Panc1 (cell line): ENCODE results near the gene FGF11. TPM values are rescaled to one million over a fixed set of nuclear protein-coding genes. Genes with fewer than 3 reads are reported as not detected.
"Not testable (repeated sequence)": the region's sequence is repeated elsewhere in the genome, so short reads cannot be mapped to it uniquely, and the experiment has no call there.

Experiments used
- ATAC-seq: fragments of 200-7000 bp; cut with Tn5 transposase; 2 replicates; pipeline ENCODE4 v1.9.1; 2020; ENCODE audit warnings: mild to moderate bottlenecking, moderate library complexity
- BruUV-seq: library from RNA; stranded (reverse); fragments of 400-500 nt; replicated peaks from 2 replicates; lab custom pipeline; 2021; lab: Mats Ljungman, UMichigan
- CTCF ChIA-PET: fragments of 300-600 bp; sonication (Branson Sonifier 250); formaldehyde crosslinking; loops from one replicate; lab custom pipeline; 2022; ENCODE audit warnings: antibody characterized with exemption; lab: Charles Lee
- POLR2A ChIA-PET: fragments of 300-600 bp; sonication (Branson Sonifier 250); formaldehyde crosslinking; loops from one replicate; lab custom pipeline; 2022; ENCODE audit warnings: antibody characterized with exemption; lab: Charles Lee
- DNase-seq: peaks from one replicate; pipeline ENCODE4 v3.0.0-alpha.2; 2010; ENCODE audit warnings: low read depth, low spot score
- H3K27ac ChIP-seq: 2 replicates; pipeline ENCODE4 v1.5.1; 2011; ENCODE audit warnings: mild to moderate bottlenecking, low read length, inconsistent platforms
- H3K27me3 ChIP-seq: fragments of 200-500 bp; sonication (Bioruptor generic); 2 replicates; pipeline ENCODE4 v1.6.0; 2014; ENCODE audit warnings: low read length, inconsistent platforms; ENCODE audit not compliant: control insufficient read depth, insufficient read depth
- H3K36me3 ChIP-seq: fragments of 200-500 bp; sonication (Bioruptor generic); 2 replicates; pipeline ENCODE4 v1.5.1; 2014; ENCODE audit warnings: inconsistent platforms, mild to moderate bottlenecking, low read length, moderate library complexity; ENCODE audit not compliant: control insufficient read depth, insufficient read depth
- H3K4me1 ChIP-seq: 2 replicates; pipeline ENCODE4 v1.5.1; 2011; ENCODE audit warnings: inconsistent platforms, mild to moderate bottlenecking, low read length, moderate library complexity; ENCODE audit not compliant: control insufficient read depth, insufficient read depth
- H3K4me3 ChIP-seq, 2 experiments: 2 replicates each; pipeline ENCODE4 v1.5.1; 2011 to 2012; ENCODE audit warnings: low read depth in 2 of 2, low read length in 2 of 2, mild to moderate bottlenecking in 2 of 2, inconsistent platforms in 1 of 2, moderate library complexity in 1 of 2
- H3K9me3 ChIP-seq: fragments of 200-500 bp; sonication (Bioruptor generic); 2 replicates; pipeline ENCODE4 v1.5.1; 2014; ENCODE audit warnings: low read depth, mild to moderate bottlenecking, inconsistent platforms, low read length, moderate library complexity; ENCODE audit not compliant: control insufficient read depth, insufficient read depth
- POLR2AphosphoS5 ChIP-seq: IDR thresholded peaks from 2 replicates; pipeline ENCODE4 v1.6.1; 2012; ENCODE audit warnings: mild to moderate bottlenecking, low read depth, low read length, moderate library complexity
- SIN3A ChIP-seq: IDR thresholded peaks from 2 replicates; pipeline ENCODE4 v1.6.1; 2012; ENCODE audit warnings: low read depth, mild to moderate bottlenecking, low read length, moderate library complexity, borderline replicate concordance; ENCODE audit not compliant: insufficient read depth
- TCF7L2 ChIP-seq: IDR thresholded peaks from 2 replicates; pipeline ENCODE4 v1.6.1; 2011; ENCODE audit warnings: mild to moderate bottlenecking, low read depth, low read length, inconsistent platforms
- in situ Hi-C: cut with HindIII; loops from 2 replicates; pipeline ENCODE4 v1.10.0; 2016; ENCODE audit warnings: low sequenced_read_pairs, low pct_unique_long_range_greater_than_20kb
- intact Hi-C: fragments of 100-400 bp; cut with micrococcal nuclease; formaldehyde crosslinking; loops from one replicate; pipeline ENCODE4 v1.10.0; 2022; ENCODE audit not compliant: unreplicated experiment
- total RNA-seq: library from RNA; stranded (reverse); gene quantifications from one replicate; pipeline ENCODE4 v1.2.1, GENCODE V29; 2021; ENCODE audit not compliant: unreplicated experiment
- TF ChIP-seq, protein P1 (sequence below), 2 experiments: IDR thresholded peaks; 2 replicates each; pipeline ENCODE4 v1.6.1; 2011 to 2012; ENCODE audit warnings: low read depth in 2 of 2, control low read depth in 1 of 2, low read length in 1 of 2, mild to moderate bottlenecking in 1 of 2, moderate library complexity in 1 of 2; ENCODE audit not compliant: insufficient read depth in 1 of 2
- TF ChIP-seq, protein P2 (sequence below): fragments of 450-650 bp; IDR thresholded peaks from 2 replicates; pipeline ENCODE4 v1.5.1; 2017; ENCODE audit warnings: mild to moderate bottlenecking

Gene FGF11
- total RNA-seq, 1 experiment from 2014 or later, result 4.4 TPM

DNA sequence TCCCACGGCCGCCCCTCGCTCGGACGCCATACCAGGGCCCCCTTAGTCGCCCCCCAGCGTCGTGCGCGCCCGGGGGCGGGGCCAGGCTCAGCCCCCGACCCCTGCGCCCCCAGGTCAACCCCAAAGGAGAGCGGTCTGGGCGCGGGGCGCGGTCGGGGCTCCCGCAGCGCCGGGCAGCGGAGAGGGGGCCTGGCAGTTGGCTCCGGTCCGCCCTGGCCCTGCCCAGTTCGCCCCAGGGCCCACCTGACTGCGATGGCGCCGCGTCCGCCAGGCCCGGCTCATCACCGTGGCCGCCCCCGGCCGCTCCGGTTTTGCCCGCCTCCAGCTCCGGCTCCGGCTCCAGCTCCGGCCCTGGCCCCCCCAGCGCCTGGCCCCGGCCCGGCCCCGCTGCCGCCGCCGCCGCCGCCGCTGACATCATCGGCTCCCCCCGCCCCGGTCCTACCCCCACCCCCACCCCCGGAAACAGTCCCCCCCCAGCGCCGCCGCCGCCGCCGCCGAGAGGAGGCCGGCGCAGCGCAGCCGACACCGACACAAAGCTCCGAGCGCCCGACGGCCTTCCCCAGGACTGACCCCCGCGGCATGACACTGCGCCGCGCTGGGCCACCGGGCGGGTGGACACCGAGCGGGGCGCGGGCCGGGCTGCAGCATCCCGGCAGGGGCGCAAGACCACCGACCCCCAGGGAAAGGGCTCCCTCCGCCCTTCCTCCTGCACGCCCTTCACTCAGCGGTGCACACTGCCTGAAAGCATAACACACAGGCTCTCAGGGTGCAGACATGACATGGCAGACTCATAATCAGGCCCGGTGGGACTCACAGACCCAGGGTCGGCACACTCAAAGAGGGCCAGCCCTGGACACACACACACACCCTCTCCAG is 40.1 kb downstream of the FGF11 start, which contains the start of gene ZBTB4:
ZBTB4 (minus strand) TSS at position 419 of the 876 bp plus-strand sequence. CDS start 12,830 bp downstream, outside the sequence.
- no peaks in the 10 kb centered on the region for H3K36me3 ChIP-seq
- H3K27ac ChIP-seq, result peak within 1 kb of the TSS; percentile 83
- DNase-seq, result no peak
- peaks cover 33% of the 10 kb centered on the region for H3K4me1 ChIP-seq
- in situ Hi-C loops (no loop called here), intact Hi-C loops (no loop called here)
- peak within 1 kb of the TSS; percentile 61 to 66 for H3K4me3 ChIP-seq
- ATAC-seq, result 0 out of 2 replicates have a peak, but pooled peaks have one; percentile 26
- no TSS peak for BruUV-seq
- no peaks in the 10 kb centered on the region for H3K27me3 ChIP-seq
- ChIA-PET CTCF (no interaction called here), POLR2A (interaction anchor here (0.6 kb wide), 2 partner anchors 20 to 150 kb away, joined by 3 to 8 read pairs; no protein-coding TSS in a partner anchor)
- H3K9me3 ChIP-seq, result no peaks in the 10 kb centered on the region
- TF ChIP-seq, protein P1, sequence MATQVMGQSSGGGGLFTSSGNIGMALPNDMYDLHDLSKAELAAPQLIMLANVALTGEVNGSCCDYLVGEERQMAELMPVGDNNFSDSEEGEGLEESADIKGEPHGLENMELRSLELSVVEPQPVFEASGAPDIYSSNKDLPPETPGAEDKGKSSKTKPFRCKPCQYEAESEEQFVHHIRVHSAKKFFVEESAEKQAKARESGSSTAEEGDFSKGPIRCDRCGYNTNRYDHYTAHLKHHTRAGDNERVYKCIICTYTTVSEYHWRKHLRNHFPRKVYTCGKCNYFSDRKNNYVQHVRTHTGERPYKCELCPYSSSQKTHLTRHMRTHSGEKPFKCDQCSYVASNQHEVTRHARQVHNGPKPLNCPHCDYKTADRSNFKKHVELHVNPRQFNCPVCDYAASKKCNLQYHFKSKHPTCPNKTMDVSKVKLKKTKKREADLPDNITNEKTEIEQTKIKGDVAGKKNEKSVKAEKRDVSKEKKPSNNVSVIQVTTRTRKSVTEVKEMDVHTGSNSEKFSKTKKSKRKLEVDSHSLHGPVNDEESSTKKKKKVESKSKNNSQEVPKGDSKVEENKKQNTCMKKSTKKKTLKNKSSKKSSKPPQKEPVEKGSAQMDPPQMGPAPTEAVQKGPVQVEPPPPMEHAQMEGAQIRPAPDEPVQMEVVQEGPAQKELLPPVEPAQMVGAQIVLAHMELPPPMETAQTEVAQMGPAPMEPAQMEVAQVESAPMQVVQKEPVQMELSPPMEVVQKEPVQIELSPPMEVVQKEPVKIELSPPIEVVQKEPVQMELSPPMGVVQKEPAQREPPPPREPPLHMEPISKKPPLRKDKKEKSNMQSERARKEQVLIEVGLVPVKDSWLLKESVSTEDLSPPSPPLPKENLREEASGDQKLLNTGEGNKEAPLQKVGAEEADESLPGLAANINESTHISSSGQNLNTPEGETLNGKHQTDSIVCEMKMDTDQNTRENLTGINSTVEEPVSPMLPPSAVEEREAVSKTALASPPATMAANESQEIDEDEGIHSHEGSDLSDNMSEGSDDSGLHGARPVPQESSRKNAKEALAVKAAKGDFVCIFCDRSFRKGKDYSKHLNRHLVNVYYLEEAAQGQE (IDR thresholded peaks at IDR 0.05; ENCODE audit: insufficient read depth in 1 of 2, low read depth in 2 of 2, low read length in 1 of 2), result no peak
- TF ChIP-seq, protein P2, sequence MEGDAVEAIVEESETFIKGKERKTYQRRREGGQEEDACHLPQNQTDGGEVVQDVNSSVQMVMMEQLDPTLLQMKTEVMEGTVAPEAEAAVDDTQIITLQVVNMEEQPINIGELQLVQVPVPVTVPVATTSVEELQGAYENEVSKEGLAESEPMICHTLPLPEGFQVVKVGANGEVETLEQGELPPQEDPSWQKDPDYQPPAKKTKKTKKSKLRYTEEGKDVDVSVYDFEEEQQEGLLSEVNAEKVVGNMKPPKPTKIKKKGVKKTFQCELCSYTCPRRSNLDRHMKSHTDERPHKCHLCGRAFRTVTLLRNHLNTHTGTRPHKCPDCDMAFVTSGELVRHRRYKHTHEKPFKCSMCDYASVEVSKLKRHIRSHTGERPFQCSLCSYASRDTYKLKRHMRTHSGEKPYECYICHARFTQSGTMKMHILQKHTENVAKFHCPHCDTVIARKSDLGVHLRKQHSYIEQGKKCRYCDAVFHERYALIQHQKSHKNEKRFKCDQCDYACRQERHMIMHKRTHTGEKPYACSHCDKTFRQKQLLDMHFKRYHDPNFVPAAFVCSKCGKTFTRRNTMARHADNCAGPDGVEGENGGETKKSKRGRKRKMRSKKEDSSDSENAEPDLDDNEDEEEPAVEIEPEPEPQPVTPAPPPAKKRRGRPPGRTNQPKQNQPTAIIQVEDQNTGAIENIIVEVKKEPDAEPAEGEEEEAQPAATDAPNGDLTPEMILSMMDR, result no peak
- TF ChIP-seq TCF7L2, result 0 out of 2 replicates have a peak, but pooled peaks have one; percentile 38
- TF ChIP-seq SIN3A, result no peak
- no peak for TF ChIP-seq POLR2AphosphoS5

DNA sequence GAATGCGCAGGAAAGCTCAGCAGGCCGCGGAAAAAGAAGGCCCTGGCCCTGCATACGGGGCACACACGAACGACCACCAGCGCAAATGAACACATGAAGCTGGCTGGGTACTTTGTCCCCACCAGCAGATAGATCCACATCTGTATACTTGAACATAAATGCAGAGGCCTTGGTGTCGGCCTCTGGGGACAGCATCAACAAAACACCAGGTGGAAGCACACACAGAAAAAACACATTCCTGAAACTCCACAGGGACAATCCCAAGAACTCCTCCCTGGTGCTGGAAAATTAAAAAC is 40.7 kb downstream of the FGF11 start:
- peak overlapping the region; percentile 61 for H3K4me3 ChIP-seq
- POLR2A ChIA-PET, result interaction anchor here (0.6 kb wide), 1 partner anchor 20 kb away, joined by 8 read pairs; no protein-coding TSS in a partner anchor
- H3K4me1 ChIP-seq, result peaks cover 33% of the 10 kb centered on the region
- no TSS peak for BruUV-seq
- no peak for ATAC-seq
- in situ Hi-C loops, result no loop called here
- no peaks in the 10 kb centered on the region; the same call in 1 of the 2 replicates for H3K36me3 ChIP-seq
- no peaks in the 10 kb centered on the region for H3K27me3 ChIP-seq
- H3K27ac ChIP-seq, result peak overlapping the region; percentile 83
- CTCF ChIA-PET, result no interaction called here
- H3K9me3 ChIP-seq, result no peaks in the 10 kb centered on the region
- intact Hi-C loops, result no loop called here
- no peak for DNase-seq
- TF ChIP-seq, protein P1 (IDR thresholded peaks at IDR 0.05; ENCODE audit: insufficient read depth in 1 of 2, low read depth in 2 of 2, low read length in 1 of 2), result no peak
- TF ChIP-seq, protein P2, result no peak
- no peak for TF ChIP-seq TCF7L2

DNA sequence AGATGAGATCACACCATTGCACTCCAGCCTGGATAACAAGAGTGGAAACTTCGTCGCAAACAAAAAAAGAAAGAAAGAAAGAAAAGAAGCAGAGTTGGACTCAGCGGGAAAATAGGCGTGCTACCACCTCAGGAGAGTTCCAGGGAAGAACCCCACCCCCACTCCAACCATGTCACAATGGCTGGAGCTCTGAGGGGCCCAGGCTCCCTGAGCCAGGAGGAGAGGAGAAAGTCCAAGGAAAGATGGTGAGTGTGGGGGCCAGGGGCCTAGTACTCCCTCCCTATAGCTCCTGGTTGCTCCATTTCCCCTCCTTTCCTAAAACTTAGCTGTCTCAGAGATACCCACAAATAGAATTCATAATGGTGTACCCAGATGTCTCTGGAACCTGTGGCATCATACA is 42.0 kb downstream of the FGF11 start, which contains the start of gene SLC35G6:
SLC35G6 (plus strand) TSS at position 172 of the 400 bp plus-strand sequence; CDS start at position 243, 71 bp downstream.
- DNase-seq, intact Hi-C loops, H3K9me3 ChIP-seq, H3K27me3 ChIP-seq, BruUV-seq, in situ Hi-C loops, CTCF ChIA-PET, H3K36me3 ChIP-seq, ATAC-seq: not testable (repeated sequence)
- Histone ChIP-seq H3K27ac (peak within 1 kb of the TSS; percentile 83), H3K4me3 (peak within 1 kb of the TSS in 1 of 2 experiments; percentile 61; a peak in 1 of 4 replicates), H3K4me1 (peaks cover 34% of the 10 kb centered on the region)
- POLR2A ChIA-PET, result interaction anchor here (0.6 kb wide), 1 partner anchor 38 kb away, joined by 3 read pairs; no protein-coding TSS in a partner anchor
